Ishikawa (cell line): ENCODE measurements around the gene ROBO3.

ENCODE experiments used
- FOXM1 ChIP-seq: IDR thresholded peaks from 2 replicates; pipeline ENCODE4 v1.6.1; 2012; ENCODE audit warnings: low read depth, borderline replicate concordance
- TCF12 ChIP-seq: IDR thresholded peaks from 2 replicates; pipeline ENCODE4 v1.6.1; 2012; ENCODE audit warnings: low read depth
- TF ChIP-seq, protein P1 (sequence below): IDR thresholded peaks from 2 replicates; pipeline ENCODE4 v1.6.1; 2012
- TF ChIP-seq, protein P2 (sequence below): IDR thresholded peaks from 2 replicates; pipeline ENCODE4 v1.6.1; 2012; ENCODE audit warnings: low read depth, mild to moderate bottlenecking

DNA sequence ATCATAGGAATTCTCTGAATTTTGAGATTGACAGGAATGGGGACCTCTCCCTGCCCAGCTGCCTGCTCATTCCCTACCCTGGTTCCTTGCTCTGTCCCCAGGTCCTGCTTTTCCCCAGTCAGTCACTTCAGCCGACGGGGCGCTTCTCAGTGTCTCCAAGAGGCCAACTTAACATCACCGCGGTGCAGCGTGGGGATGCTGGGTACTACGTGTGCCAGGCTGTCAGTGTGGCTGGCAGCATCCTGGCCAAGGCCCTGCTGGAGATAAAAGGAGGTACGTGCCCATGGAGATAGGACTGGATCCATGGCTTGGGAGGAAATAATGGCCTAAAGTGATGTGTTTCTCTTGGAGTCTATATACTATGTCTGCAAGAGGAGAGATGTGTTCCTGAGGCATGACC, 7.0 kb downstream of the ROBO3 start:
- no peak for TF ChIP-seq FOXM1
- TF ChIP-seq TCF12: no peak
- TF ChIP-seq, protein P1, sequence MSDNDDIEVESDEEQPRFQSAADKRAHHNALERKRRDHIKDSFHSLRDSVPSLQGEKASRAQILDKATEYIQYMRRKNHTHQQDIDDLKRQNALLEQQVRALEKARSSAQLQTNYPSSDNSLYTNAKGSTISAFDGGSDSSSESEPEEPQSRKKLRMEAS: no peak
- TF ChIP-seq, protein P2, sequence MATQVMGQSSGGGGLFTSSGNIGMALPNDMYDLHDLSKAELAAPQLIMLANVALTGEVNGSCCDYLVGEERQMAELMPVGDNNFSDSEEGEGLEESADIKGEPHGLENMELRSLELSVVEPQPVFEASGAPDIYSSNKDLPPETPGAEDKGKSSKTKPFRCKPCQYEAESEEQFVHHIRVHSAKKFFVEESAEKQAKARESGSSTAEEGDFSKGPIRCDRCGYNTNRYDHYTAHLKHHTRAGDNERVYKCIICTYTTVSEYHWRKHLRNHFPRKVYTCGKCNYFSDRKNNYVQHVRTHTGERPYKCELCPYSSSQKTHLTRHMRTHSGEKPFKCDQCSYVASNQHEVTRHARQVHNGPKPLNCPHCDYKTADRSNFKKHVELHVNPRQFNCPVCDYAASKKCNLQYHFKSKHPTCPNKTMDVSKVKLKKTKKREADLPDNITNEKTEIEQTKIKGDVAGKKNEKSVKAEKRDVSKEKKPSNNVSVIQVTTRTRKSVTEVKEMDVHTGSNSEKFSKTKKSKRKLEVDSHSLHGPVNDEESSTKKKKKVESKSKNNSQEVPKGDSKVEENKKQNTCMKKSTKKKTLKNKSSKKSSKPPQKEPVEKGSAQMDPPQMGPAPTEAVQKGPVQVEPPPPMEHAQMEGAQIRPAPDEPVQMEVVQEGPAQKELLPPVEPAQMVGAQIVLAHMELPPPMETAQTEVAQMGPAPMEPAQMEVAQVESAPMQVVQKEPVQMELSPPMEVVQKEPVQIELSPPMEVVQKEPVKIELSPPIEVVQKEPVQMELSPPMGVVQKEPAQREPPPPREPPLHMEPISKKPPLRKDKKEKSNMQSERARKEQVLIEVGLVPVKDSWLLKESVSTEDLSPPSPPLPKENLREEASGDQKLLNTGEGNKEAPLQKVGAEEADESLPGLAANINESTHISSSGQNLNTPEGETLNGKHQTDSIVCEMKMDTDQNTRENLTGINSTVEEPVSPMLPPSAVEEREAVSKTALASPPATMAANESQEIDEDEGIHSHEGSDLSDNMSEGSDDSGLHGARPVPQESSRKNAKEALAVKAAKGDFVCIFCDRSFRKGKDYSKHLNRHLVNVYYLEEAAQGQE: no peak
